ENCODE measurements around the gene CDK7.

DNA sequence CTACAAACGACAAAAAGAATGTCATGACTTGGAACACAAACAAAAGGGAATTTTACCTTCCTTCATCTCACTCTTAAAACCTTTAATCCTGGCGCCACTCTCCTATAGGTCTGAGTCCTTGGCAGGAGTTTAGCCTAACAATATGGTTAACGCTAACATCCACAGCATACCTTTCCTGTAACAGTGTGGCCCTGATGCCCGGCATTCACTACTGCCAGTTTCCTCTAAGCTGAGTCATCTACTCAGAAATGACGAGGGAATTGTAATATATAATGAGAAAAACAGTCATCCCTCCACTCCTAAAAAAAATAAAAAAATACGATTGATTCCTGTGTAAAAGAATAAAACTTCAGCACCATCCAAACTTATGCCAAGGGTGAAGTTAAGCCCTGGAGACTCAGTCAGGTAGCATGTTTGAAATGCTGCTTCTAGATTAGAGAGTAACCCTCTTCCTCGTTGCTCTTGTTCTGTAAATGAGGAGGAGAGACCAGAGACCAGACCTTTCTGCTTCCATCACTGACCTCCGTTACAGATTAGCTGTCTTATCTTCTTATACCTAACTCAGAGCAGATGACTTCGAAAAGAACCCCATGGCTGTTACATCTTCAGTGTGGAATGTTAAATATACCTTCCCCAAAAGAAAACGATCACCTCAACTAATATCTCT is 60.5 kb downstream of the CDK7 start:
- TF ChIP-seq, protein P1, sequence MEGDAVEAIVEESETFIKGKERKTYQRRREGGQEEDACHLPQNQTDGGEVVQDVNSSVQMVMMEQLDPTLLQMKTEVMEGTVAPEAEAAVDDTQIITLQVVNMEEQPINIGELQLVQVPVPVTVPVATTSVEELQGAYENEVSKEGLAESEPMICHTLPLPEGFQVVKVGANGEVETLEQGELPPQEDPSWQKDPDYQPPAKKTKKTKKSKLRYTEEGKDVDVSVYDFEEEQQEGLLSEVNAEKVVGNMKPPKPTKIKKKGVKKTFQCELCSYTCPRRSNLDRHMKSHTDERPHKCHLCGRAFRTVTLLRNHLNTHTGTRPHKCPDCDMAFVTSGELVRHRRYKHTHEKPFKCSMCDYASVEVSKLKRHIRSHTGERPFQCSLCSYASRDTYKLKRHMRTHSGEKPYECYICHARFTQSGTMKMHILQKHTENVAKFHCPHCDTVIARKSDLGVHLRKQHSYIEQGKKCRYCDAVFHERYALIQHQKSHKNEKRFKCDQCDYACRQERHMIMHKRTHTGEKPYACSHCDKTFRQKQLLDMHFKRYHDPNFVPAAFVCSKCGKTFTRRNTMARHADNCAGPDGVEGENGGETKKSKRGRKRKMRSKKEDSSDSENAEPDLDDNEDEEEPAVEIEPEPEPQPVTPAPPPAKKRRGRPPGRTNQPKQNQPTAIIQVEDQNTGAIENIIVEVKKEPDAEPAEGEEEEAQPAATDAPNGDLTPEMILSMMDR (IDR thresholded peaks at IDR 0.05; ENCODE audit: low read length) = no peak
- TF ChIP-seq EZH2phosphoT487 (IDR thresholded peaks at IDR 0.05; ENCODE audit: low read length) = no peak
